GM21717 (cell line): Measurements from ENCODE around the gene TEX22.

Experiments
- ATAC-seq: cut with Tn5 transposase; IDR thresholded peaks from one replicate; pipeline ENCODE4 v1.9.1; 2021; ENCODE audit warnings: mild to moderate bottlenecking, moderate library complexity; ENCODE audit not compliant: unreplicated experiment

The TEX22 gene

GRCh38 chr14:105437723-105438500 lies 39.6 kb downstream of the TEX22 start:
- no peak for ATAC-seq

DNA sequence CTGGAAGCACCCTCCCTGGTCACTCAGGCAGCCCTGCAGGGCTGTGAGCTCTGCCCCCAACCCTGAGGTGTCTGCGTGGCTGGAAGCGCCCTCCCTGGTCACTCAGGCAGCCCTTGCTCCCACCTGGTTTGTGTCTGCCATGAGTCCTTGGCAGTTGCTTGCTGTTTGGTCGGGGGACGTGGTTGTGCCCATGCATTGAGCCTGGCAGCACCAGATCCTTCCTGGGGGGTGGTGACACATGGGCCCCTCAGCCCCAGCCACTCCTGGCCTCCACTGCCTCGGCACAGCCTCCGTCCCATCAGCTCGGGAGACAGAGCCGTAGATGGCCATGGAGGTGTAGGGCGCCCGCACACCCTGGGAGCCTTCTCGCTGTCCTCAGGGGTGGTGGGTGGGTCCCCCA lies 40.8 kb downstream of the TEX22 start:
- no peak for ATAC-seq

DNA sequence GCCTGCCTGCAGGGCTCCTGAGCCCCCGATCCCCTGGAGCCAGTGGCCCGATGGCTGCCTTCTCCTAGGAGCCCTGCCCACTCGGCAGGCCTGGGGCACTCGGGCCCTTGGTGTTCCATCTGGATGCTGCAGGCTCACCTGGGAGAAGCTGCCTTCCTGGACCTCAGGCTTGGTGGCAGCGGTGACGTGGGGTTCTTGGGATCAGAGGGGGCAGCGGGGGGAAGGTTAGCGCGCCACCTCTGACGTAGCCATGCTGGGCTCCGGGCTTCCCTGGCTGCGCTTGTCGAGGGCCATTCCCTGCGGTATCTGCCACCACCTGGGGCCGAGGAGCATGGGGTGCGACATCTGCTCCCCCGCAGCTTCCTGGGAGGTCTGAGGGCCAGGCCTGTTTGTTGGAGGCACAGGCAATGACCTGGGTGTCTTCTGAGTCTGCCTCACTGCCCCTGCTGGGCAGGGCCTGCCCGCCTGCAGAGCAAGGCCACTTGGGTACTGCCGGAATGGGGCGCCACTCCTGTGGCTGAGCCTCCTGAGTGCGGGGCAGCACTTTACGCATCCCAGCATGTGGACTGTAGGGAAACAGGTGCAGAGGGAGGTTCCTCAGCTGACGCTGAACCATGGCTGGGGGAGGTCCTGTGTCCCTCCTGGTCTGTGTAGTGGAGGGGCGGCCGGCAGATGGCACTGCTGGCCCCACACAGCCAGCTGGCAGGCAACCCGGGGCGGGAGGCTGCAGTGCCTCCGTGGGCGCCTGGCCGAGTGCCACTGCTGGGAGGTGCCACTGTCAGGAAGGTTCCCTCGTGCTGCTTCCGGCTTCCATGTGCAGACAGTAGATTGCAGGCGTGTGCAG lies 41.6 kb downstream of the TEX22 start:
- no peak for ATAC-seq

GRCh38 chr14:105440554-105440900 lies 42.2 kb downstream of the TEX22 start:
- ATAC-seq, result no peak

- ATAC-seq, result no peak
Measured at GRCh38 chr14:105440992-105441391, 42.7 kb downstream of the TEX22 start.

- no peak for ATAC-seq
Measured at GRCh38 chr14:105442125-105442524, 43.8 kb downstream of the TEX22 start.

- no peak for ATAC-seq
Measured at GRCh38 chr14:105442834-105443233, 44.5 kb downstream of the TEX22 start.

GRCh38 chr14:105444859-105445258 lies 46.5 kb downstream of the TEX22 start:
- ATAC-seq, result no peak

GRCh38 chr14:105445290-105445689 lies 47.0 kb downstream of the TEX22 start:
- no peak for ATAC-seq

DNA sequence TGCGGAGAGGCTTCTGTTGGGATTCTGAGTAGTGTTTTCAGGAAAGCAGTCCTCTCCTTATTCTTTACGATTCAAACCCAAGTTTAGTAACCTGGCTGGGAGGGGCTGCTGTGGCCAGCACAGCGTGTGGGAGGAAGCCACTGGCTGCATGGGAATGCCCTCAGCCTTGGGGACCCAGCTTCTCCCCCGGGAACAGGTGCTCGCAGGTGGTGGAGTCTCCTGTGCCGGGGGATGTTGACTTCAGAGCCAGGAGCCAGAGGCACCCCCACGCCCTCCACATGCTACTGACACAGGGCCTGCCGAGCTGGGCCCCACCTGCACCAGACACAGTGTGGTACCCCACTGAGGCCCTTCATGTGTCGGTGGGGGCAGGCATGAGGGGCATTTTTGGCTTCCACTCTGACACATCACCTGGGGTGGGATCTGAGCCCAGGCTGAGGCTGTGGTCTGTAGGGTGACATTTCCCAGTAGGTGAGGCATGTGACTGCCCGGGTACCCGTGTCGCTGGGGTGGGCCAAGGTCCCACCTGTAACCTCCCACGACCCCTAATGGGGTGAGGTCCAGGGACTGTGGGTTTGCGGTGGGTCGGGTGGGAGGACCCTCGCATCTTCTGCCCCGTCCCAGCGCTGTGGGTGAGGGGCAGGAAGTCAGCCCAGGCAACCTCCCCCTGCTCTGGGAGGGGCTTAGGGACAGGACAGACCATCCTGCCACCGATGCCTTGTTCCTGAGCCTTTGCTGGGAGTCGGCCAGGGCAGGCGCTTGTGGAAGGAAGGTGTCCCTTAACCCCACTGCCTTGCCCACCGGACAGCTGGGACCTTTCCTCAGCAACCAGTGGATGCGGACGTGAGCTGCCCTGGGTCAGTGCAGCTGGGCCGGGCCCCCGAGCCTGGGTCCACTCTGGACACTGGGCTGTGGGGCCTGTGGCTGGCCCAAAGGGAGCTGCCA lies 47.8 kb downstream of the TEX22 start:
- no peak for ATAC-seq

DNA sequence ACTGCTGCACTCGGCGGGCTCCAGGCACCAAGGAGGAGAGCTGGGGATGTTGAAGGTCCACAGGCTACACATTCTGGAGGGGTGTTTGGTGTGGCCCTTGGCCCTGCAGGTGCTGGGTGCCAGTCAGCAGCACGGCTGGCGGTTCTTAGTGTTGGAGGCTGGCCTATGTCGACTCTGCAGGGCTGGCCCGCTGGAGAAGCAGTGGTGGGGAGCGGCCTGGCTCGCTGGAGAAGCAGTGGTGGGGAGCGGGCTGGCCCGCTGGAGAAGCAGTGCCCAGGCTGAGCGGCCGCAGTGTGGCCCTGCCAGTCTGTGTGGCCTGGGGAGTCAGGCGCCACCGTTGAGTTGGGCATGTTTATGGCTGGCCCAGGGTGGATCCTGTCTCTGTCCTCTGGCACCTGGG lies 48.6 kb downstream of the TEX22 start:
- ATAC-seq, result no peak

DNA sequence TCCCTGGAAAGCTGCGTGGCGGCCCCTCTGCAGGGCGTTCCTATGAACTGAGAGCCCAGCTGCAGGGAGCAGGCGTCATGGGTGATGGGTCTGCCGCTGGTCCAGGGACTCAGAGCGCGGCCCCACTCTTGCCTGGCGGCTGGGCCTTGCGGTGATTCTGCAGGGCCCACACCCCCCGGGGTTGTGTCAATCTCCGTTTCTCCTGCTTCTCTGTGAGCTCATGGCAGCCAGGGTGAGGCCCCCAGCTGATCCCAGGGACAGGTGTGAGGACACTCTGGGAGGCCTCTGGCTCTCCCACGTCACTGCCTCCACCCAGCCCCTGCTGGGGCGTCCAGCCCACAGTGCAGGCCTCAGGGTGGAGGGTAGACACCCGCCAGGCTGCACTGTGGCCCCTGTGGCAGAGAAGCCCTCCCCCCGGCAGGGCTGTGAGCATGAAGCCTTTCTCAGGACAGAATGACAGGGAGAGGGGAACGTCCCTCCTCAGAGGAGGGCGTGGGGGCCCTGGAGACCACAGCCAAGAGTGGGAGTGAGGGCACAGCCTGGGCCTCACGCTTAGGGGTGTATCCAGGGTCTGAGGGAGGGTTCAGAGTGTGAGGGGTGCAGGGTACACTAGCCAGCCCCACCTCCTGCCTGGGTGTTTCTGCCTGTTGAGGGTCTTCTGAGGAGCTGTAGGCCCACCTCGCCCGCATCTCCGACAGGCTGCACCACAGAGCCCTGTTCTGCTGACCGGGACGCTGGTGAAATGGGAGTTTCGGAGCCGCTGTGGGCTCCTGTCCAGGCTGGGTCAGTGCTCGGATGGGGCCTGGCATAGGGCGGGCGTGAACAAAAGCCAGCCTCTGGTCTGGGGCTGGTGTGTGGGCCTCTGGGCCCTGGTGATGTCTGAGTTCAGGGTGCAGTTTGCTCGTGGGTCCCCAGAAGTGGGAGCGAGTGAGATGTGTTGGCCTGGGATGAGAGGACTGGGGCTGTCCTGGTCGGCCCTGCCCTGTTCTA lies 49.6 kb downstream of the TEX22 start:
- no peak for ATAC-seq

GRCh38 chr14:105448706-105449111 lies 50.4 kb downstream of the TEX22 start:
- ATAC-seq, result no peak

DNA sequence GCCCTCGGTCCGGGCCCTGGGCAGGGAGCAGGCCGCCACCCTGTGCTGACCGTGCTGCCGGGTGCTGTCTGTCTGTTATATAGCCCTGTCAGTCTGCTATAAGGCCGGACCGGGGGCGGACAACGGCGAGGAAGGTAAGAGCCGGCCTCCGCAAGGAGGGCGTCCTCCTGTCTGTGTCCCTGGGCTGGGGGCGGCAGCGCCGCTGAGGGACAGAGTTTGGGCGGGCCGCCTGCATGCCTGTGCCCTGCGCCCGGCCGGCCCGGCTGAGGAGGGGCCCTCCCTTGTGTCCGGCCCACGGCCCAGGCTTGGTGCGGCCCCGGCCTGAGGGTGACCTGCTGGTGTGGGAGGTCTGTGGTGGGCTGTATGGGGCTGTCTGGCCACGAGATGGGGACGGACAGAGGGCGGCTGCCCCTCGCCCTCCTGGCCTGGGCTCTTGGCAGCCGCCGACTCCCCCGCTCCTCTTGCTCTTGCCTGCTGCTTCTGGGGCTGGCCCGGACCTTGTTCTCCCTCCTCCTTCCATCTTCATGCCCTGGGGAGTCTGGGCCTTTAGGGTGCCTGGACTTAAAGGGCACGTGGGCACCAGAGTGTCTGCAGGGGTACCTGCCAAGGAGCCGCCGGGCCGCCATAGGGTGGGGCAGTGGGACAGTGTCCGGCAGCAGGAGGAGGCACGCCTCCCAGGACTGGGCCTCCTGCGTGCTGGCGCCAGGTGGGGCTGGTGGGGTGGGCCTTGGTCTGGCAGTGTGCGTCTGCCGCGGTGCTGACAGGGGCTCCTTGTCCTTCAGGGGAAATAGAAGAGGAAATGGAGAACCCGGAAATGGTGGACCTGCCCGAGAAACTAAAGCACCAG lies 51.2 kb downstream of the TEX22 start:
- ATAC-seq, result no peak

DNA sequence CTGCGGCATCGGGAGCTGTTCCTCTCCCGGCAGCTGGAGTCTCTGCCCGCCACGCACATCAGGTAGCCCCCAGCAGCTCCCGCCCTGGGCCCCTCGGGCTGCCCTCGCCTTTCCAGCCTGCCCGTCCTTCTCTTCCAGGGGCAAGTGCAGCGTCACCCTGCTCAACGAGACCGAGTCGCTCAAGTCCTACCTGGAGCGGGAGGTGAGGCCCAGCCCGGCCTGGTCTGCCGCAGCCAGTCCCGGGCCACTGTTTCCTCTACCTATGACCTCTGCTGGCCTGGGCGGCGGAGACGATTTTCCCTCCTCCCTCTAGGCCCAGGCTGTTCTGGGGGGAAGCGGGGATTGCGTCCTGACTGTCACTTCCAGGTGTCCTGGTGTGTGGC lies 51.8 kb downstream of the TEX22 start:
- no peak for ATAC-seq

DNA sequence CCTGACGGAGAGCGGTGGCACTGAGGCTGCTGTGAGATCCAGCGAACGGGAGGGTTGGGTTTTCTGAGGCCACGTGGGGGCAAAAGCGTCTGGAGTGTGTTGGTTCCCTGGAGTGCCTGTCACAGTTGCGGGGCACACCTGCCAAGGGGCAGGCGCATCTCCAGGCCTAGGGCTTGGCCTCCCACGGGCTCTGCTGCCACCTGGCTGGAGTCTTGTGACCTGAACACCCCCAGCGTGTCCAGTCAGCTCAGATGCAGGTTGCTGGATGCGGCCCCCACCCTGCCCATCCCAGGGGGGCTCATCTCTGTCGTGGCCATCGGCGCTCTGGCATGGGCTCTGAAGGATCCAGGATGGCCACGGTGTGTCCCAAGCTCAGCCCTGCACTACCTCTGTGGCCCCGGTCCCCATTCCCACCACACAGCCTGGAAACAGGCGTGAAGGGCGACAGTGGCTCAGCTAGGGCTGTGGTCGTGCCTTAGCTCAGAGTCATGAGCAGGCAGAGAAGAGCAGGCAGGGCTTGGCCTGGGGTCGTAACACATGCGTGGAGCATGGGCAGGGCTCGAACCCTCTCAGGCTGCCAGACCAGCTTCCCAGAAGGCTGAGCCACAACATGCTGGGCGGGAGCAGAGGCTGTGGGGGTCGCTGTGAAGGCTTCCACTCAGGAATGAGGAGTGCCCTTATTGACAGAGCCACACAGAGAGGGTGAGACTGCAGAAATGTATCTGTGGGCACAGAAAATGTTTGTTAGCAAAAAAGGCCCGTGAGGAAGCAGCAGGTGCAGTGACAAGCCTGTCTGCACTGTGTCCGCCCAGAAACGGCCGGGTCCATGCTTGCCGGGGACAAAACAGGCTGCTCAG lies 52.8 kb downstream of the TEX22 start:
- no peak for ATAC-seq

DNA sequence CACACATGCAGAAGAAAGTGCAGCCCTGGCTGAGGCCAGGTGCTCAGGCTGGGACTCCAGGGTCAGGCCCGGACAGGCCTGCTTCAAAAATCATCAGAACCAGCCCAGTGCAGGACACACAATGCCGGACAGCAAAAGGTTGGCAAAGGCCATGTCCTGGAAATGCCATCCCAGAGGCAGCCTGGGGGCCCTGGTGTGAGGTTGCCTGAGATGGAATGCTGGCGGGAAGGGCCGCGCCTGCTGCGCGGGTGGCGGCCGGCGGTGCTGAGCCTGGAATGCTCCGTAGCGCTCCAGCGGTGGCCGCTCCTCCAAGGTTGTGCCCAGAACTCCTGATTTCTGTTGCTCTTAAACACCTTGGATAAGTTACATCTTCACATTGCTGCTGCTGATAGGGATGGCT lies 54.6 kb downstream of the TEX22 start:
- ATAC-seq, result no peak

GRCh38 chr14:105453847-105454246 lies 55.5 kb downstream of the TEX22 start:
- no peak for ATAC-seq
